ENCODE measurements around the gene ZNF414.

The ZNF414 gene

GRCh38 chr19:8476524-8476923 lies 37.4 kb downstream of the ZNF414 start:
- ATAC-seq, result no peak
- TF ChIP-seq PATZ1 (CRISPR knock-in tag; IDR thresholded peaks at IDR 0.05; ENCODE audit: borderline replicate concordance), result no peak
- TF ChIP-seq CSDC2 (CRISPR knock-in tag; IDR thresholded peaks at IDR 0.05), result no peak
- TF ChIP-seq RARB (CRISPR knock-in tag; IDR thresholded peaks at IDR 0.05), result no peak
- TF ChIP-seq POU6F1 (CRISPR knock-in tag; IDR thresholded peaks at IDR 0.05; ENCODE audit: borderline replicate concordance, low read depth), result no peak
- no peak for TF ChIP-seq BACH2 (CRISPR knock-in tag; IDR thresholded peaks at IDR 0.05; ENCODE audit: borderline replicate concordance)
- TF ChIP-seq OSR1 (CRISPR knock-in tag; IDR thresholded peaks at IDR 0.05), result no peak
- TF ChIP-seq ZFP3 (CRISPR knock-in tag; IDR thresholded peaks at IDR 0.05), result no peak

- TF ChIP-seq ARNTL (CRISPR knock-in tag; IDR thresholded peaks at IDR 0.05; ENCODE audit: borderline replicate concordance, low read depth) (no peak), PPARA (CRISPR knock-in tag; IDR thresholded peaks at IDR 0.05; ENCODE audit: borderline replicate concordance) (no peak), RARB (CRISPR knock-in tag; IDR thresholded peaks at IDR 0.05) (no peak), ZNF70 (CRISPR knock-in tag; IDR thresholded peaks at IDR 0.05) (no peak), ZNF565 (CRISPR knock-in tag; conservative IDR thresholded peaks at IDR 0.05; ENCODE audit: low read depth) (no peak), ZC3H10 (CRISPR knock-in tag; IDR thresholded peaks at IDR 0.05) (no peak), TCF4 (CRISPR knock-in tag; IDR thresholded peaks at IDR 0.05; ENCODE audit: borderline replicate concordance) (no peak), CSRNP3 (CRISPR knock-in tag; IDR thresholded peaks at IDR 0.05) (no peak), GLIS3 (CRISPR knock-in tag; IDR thresholded peaks at IDR 0.05) (no peak), OSR1 (CRISPR knock-in tag; IDR thresholded peaks at IDR 0.05) (no peak), CSDC2 (CRISPR knock-in tag; IDR thresholded peaks at IDR 0.05) (no peak), ZFP3 (CRISPR knock-in tag; IDR thresholded peaks at IDR 0.05) (no peak), TOX (CRISPR knock-in tag; IDR thresholded peaks at IDR 0.05; ENCODE audit: borderline replicate concordance) (no peak), ESRRG (CRISPR knock-in tag; IDR thresholded peaks at IDR 0.05) (no peak), SNAI2 (CRISPR knock-in tag; IDR thresholded peaks at IDR 0.05) (no peak), TSHZ2 (CRISPR knock-in tag; IDR thresholded peaks at IDR 0.05) (no peak)
- TF ChIP-seq, protein P1, sequence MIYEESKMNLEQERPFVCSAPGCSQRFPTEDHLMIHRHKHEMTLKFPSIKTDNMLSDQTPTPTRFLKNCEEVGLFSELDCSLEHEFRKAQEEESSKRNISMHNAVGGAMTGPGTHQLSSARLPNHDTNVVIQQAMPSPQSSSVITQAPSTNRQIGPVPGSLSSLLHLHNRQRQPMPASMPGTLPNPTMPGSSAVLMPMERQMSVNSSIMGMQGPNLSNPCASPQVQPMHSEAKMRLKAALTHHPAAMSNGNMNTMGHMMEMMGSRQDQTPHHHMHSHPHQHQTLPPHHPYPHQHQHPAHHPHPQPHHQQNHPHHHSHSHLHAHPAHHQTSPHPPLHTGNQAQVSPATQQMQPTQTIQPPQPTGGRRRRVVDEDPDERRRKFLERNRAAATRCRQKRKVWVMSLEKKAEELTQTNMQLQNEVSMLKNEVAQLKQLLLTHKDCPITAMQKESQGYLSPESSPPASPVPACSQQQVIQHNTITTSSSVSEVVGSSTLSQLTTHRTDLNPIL (CRISPR knock-in tag; IDR thresholded peaks at IDR 0.05; ENCODE audit: low read depth), result no peak
- ATAC-seq, result no peak
Observed at GRCh38 chr19:8475005-8475404, 39.0 kb downstream of the ZNF414 start.

DNA sequence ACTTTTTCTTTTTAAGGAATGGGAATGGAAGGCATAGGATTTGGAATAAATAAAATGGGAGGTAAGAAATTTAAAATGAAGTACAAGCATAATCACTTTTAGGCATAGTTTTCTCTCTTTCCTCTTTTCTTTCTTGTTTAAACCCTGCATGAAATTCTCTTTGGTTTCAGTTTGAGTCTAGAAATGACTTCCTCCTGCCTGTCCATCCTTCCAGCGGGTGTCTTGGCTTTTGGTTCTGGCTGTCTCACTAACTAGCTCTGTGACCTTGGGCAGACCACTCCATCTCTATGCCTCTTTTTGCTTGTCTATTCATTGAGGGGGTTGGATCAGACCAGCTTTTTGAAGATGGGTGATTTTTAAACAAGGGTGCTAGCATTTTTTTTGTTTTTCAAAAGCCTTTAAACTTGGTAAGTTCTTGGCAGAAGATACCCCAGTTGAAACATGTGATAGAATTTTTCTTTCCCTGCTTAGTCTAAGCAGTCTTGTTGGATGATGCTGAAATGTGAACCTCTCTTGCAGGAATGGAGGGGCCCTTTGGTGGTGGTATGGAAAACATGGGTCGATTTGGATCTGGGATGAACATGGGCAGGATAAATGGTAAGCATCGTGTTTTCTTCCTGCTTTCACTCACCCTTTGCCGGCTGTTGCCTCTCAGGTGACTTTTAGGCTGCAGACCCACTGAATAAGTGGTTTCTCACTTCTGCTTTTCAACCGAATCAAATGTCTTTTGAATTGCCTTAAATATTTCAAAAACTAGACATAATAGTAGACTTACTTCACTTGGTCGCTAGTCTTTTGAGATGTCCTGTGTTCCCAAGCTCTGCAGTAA lies 40.1 kb downstream of the ZNF414 start:
- ATAC-seq, result no peak
- TF ChIP-seq POU6F1 (CRISPR knock-in tag; IDR thresholded peaks at IDR 0.05; ENCODE audit: borderline replicate concordance, low read depth) (no peak), ZC3H10 (CRISPR knock-in tag; IDR thresholded peaks at IDR 0.05) (no peak), TCF4 (CRISPR knock-in tag; IDR thresholded peaks at IDR 0.05; ENCODE audit: borderline replicate concordance) (no peak), OSR1 (CRISPR knock-in tag; IDR thresholded peaks at IDR 0.05) (no peak), TOX (CRISPR knock-in tag; IDR thresholded peaks at IDR 0.05; ENCODE audit: borderline replicate concordance) (no peak), ZFP3 (CRISPR knock-in tag; IDR thresholded peaks at IDR 0.05) (no peak), ZFP30 (CRISPR knock-in tag; IDR thresholded peaks at IDR 0.05) (no peak), ZNF565 (CRISPR knock-in tag; conservative IDR thresholded peaks at IDR 0.05; ENCODE audit: low read depth) (no peak), GLIS3 (CRISPR knock-in tag; IDR thresholded peaks at IDR 0.05) (no peak), TSHZ2 (CRISPR knock-in tag; IDR thresholded peaks at IDR 0.05) (no peak), CSDC2 (CRISPR knock-in tag; IDR thresholded peaks at IDR 0.05) (no peak)

Measured in SK-N-SH treated with all-trans-retinoic acid at 6 μM for 48 hours (cell line).